Immature natural killer cell (primary cell): ENCODE results near the gene SNX6. TPM values are rescaled to one million over a fixed set of nuclear protein-coding genes. Genes with fewer than 3 reads are reported as not detected.
"Not testable (repeated sequence)": the region's sequence is repeated elsewhere in the genome, so short reads cannot be mapped to it uniquely, and the experiment has no call there.

Experiments used
- DNase-seq, 3 donors: peaks; one replicate each; pipeline ENCODE4 v3.0.0; 2022; ENCODE audit warnings: mixed read lengths in 1 of 3
- H3K27ac Mint-ChIP-seq, 6 donors: one replicate each; pipeline ENCODE4 v1.8.0; 2020; ENCODE audit warnings: mixed read lengths in 6 of 6, mild to moderate bottlenecking in 5 of 6, inconsistent platforms in 4 of 6, moderate library complexity in 3 of 6
- H3K27me3 Mint-ChIP-seq, 3 donors: one replicate each; pipeline ENCODE4 v1.8.0; 2020 to 2021; ENCODE audit warnings: low read depth in 3 of 3, mild to moderate bottlenecking in 3 of 3, mixed read lengths in 3 of 3, moderate library complexity in 3 of 3, inconsistent platforms in 1 of 3
- H3K36me3 Mint-ChIP-seq, 3 donors: one replicate each; pipeline ENCODE4 v1.8.0; 2020; ENCODE audit warnings: mixed read lengths in 3 of 3, inconsistent platforms in 2 of 3, mild to moderate bottlenecking in 2 of 3
- H3K4me1 Mint-ChIP-seq, 2 donors: one replicate each; pipeline ENCODE4 v1.8.0; 2020; ENCODE audit warnings: inconsistent platforms in 2 of 2, mild to moderate bottlenecking in 2 of 2, mixed read lengths in 2 of 2, moderate library complexity in 1 of 2
- H3K4me3 Mint-ChIP-seq, 5 donors: one replicate each; pipeline ENCODE4 v1.8.0; 2020; ENCODE audit warnings: mild to moderate bottlenecking in 5 of 5, mixed read lengths in 5 of 5, inconsistent platforms in 3 of 5, moderate library complexity in 3 of 5
- H3K9me3 Mint-ChIP-seq, 6 donors: one replicate each; pipeline ENCODE4 v1.8.0; 2020; ENCODE audit warnings: mild to moderate bottlenecking in 6 of 6, mixed read lengths in 6 of 6, inconsistent platforms in 4 of 6, moderate library complexity in 3 of 6
- polyA plus RNA-seq, 3 donors: library from polyadenylated mRNA; unstranded; fragments of 300-500 nt; fragmentation: Illumina TruSeq; gene quantifications; one replicate each; pipeline ENCODE4 v1.2.3, GENCODE V29; 2021

SNX6 gene
- polyA plus RNA-seq, 3 donors from 2014 or later: 141 to 174 (median 149) TPM

GRCh38 chr14:34571771-34572170, 58.2 kb downstream of the SNX6 start:
- no peaks in the 10 kb centered on the region for H3K9me3 Mint-ChIP-seq
- peaks cover 0 to 3% (median 0%) of the 10 kb centered on the region in 3 donors for H3K27me3 Mint-ChIP-seq
- no peak overlapping the region for H3K4me3 Mint-ChIP-seq
- no peak for DNase-seq
- peaks cover 0 to 12% (median 8%) of the 10 kb centered on the region in 3 donors for H3K36me3 Mint-ChIP-seq
- no peaks in the 10 kb centered on the region for H3K4me1 Mint-ChIP-seq
- H3K27ac Mint-ChIP-seq: no peak overlapping the region

GRCh38 chr14:34569750-34570149, 60.2 kb downstream of the SNX6 start:
- H3K27me3 Mint-ChIP-seq: peaks cover 0 to 3% (median 0%) of the 10 kb centered on the region in 3 donors
- peaks cover 0 to 12% (median 8%) of the 10 kb centered on the region in 3 donors for H3K36me3 Mint-ChIP-seq
- no peak overlapping the region for H3K27ac Mint-ChIP-seq
- H3K4me3 Mint-ChIP-seq: no peak overlapping the region
- H3K4me1 Mint-ChIP-seq: no peaks in the 10 kb centered on the region
- H3K9me3 Mint-ChIP-seq: no peaks in the 10 kb centered on the region
- DNase-seq: no peak

- Mint-ChIP-seq H3K9me3 (no peaks in the 10 kb centered on the region), H3K36me3 (peaks cover 0 to 16% (median 8%) of the 10 kb centered on the region in 3 donors), H3K27ac (no peak overlapping the region), H3K4me1 (no peaks in the 10 kb centered on the region), H3K4me3 (no peak overlapping the region), H3K27me3 (peaks cover 0 to 3% (median 0%) of the 10 kb centered on the region in 3 donors)
- DNase-seq: no peak
These were observed 61.1 kb downstream of the SNX6 start for GRCh38 chr14:34568803-34569202.

GRCh38 chr14:34562776-34563150, 67.2 kb downstream of the SNX6 start:
- H3K4me1 Mint-ChIP-seq: no peaks in the 10 kb centered on the region
- H3K36me3 Mint-ChIP-seq: peaks cover 0 to 12% (median 2%) of the 10 kb centered on the region in 3 donors
- no peak overlapping the region for H3K4me3 Mint-ChIP-seq
- peaks cover 0 to 3% (median 0%) of the 10 kb centered on the region in 3 donors for H3K27me3 Mint-ChIP-seq
- H3K9me3 Mint-ChIP-seq: no peaks in the 10 kb centered on the region
- H3K27ac Mint-ChIP-seq: no peak overlapping the region
- DNase-seq: no peak

- not testable (repeated sequence) for H3K27ac Mint-ChIP-seq, H3K27me3 Mint-ChIP-seq, DNase-seq, H3K4me1 Mint-ChIP-seq, H3K9me3 Mint-ChIP-seq, H3K36me3 Mint-ChIP-seq, H3K4me3 Mint-ChIP-seq
These were observed 67.7 kb downstream of the SNX6 start for GRCh38 chr14:34562037-34562775.

- not testable (repeated sequence) for H3K36me3 Mint-ChIP-seq, H3K4me3 Mint-ChIP-seq
- H3K4me1 Mint-ChIP-seq: peaks cover 15 to 19% of the 10 kb centered on the region in 2 donors
These were observed 73.5 kb downstream of the SNX6 start for GRCh38 chr14:34556498-34556829.

DNA sequence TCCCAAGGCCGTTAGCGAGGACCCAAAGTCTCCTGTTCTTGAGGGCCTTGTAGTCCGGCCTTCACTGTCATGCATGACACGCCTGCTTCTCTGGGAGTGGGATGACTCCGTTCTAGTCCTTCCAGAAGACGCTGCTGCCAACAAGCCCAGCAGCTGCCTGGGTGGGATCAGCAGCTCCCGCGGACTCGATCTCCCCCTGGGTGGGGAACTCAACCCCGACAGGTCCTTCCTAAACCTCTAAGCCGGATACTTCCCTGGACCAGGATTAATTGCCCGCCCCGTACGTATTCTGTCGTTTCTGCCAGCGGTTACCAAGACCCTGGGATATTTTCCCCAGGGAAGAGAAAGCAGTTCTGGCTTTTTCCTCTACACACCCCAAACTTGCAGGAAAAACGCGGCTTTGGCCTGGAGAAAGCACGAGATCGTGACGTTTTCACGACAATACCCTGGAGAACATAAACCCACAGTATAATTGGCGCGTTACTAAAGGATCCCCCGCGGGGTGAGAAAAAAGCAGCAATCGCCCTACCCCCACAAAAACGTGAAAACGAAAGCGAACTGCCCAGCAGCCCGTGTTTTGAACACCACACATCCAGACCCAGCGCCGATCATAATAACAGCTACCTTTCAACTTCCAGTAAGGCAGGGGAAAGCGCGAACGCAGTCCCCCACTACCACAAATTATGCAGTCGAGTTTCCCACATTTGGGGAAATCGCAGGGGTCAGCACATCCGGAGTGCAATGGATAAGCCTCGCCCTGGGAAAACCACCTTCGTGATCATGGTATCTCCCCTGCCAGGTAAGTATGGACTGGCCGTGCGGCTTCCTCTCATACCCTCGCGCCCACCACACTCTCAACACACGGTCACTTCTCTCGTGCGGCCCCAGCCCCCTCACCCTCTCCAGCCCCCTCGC, 74.1 kb downstream of the SNX6 start:
- not testable (repeated sequence) for DNase-seq, H3K36me3 Mint-ChIP-seq, H3K27ac Mint-ChIP-seq, H3K4me3 Mint-ChIP-seq, H3K9me3 Mint-ChIP-seq
- Mint-ChIP-seq H3K27me3 (peaks cover 0 to 16% (median 6%) of the 10 kb centered on the region in 3 donors), H3K4me1 (peaks cover 16 to 21% of the 10 kb centered on the region in 2 donors)

More at GRCh38 chr14:34556498-34556829, 73.5 kb downstream of the SNX6 start:
- not testable (repeated sequence) for DNase-seq, H3K9me3 Mint-ChIP-seq, H3K27ac Mint-ChIP-seq
- peaks cover 0 to 16% (median 6%) of the 10 kb centered on the region in 3 donors for H3K27me3 Mint-ChIP-seq

DNA sequence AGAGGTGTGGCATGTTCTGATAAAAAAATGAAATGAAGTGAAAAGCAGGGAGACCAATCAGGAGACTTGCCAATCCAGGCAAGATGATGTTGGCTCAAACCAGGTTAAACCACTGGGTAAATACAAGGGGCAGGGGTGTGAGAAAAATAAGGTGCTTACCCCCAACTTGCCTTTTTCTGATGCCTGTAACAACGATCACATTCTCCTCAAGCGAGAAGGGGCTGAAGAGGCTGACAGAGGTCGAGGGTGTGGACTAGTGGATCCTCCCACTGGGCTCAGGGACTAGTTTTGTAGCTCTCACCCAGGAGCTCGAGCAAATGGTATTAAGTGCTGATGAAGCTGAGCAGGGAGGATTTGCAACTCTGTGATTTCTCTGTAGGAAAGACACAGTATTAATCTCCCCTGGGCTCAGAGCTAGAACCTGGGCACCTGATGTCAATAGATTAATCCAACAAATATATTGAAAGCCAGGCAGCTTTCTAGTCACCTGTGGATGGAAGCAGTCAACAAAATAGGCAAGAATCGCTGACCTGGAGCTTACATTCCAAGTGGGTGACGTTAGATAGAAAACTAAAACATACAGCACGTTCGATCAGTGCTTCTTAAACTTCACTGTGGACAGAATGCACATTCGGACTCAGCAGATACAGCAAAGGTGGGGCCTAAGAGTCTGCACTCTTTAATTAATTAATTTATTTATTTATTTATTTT, 75.3 kb downstream of the SNX6 start:
- Mint-ChIP-seq H3K27me3 (peaks cover 0 to 16% (median 6%) of the 10 kb centered on the region in 3 donors), H3K4me1 (peaks cover 19 to 21% of the 10 kb centered on the region in 2 donors), H3K4me3 (peak overlapping the region; percentile 13 to 69 (median 33)), H3K36me3 (no peaks in the 10 kb centered on the region), H3K9me3 (no peaks in the 10 kb centered on the region), H3K27ac (peak overlapping the region; percentile 55 to 87 (median 80))
- peak in 1 of 3 donors; percentile 27 for DNase-seq

DNA sequence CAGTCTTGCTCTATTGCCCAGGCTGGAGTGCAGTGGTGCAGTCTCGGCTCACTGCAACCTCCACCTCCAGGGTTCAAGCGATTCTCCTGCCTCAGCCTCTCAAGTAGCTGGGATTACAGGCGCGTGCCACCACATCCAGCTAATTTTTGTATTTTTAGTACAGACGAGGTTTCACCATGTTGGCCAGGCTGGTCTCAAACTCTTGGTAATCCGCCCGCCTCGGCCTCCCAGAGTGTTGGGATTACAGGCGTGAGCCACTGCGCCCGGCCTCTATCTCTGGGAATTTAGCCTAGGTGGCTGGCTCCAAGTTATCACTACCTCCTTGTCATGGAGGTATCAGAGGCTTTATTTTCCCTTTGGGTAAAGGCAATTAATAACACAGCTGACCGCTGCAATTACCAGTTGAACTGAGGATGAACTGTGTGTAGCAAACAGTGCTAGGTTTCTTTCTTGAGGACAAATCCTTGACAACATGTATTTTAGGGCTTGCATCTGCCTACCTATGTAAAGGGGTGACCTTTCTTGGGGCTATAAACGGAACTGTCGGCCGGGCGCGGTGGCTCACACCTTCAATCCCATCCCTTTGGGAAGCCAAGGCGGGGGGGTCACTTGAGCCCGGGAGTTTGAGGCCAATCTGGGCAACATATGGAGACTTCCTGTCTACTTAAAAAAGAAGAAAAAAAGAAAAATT, 80.5 kb downstream of the SNX6 start:
- not testable (repeated sequence) for H3K4me3 Mint-ChIP-seq
- H3K27me3 Mint-ChIP-seq: peaks cover 0 to 14% (median 11%) of the 10 kb centered on the region in 3 donors

GRCh38 chr14:34548472-34548981, 81.4 kb downstream of the SNX6 start:
- Mint-ChIP-seq H3K36me3 (no peaks in the 10 kb centered on the region), H3K27ac (peak overlapping the region in 5 of 6 donors; percentile 17 to 83 (median 44)), H3K4me1 (peaks cover 7 to 12% of the 10 kb centered on the region in 2 donors), H3K9me3 (no peaks in the 10 kb centered on the region), H3K4me3 (no peak overlapping the region), H3K27me3 (peaks cover 0 to 12% (median 9%) of the 10 kb centered on the region in 3 donors)
- DNase-seq: peak in 2 of 3 donors; percentile 31 to 35

More for the DNA sequence above, 80.5 kb downstream of the SNX6 start:
- Mint-ChIP-seq H3K4me1 (peaks cover 14 to 17% of the 10 kb centered on the region in 2 donors), H3K27ac (peak overlapping the region in 3 of 6 donors; percentile 55 to 62 (median 60))
- H3K9me3 Mint-ChIP-seq, DNase-seq, H3K36me3 Mint-ChIP-seq: not testable (repeated sequence)

GRCh38 chr14:34547136-34547520, 82.8 kb downstream of the SNX6 start:
- not testable (repeated sequence) for H3K27me3 Mint-ChIP-seq, H3K4me3 Mint-ChIP-seq, DNase-seq, H3K27ac Mint-ChIP-seq, H3K9me3 Mint-ChIP-seq, H3K36me3 Mint-ChIP-seq
- peaks cover 7 to 12% of the 10 kb centered on the region in 2 donors for H3K4me1 Mint-ChIP-seq

GRCh38 chr14:34546272-34547135, 83.4 kb downstream of the SNX6 start:
- not testable (repeated sequence) for H3K27ac Mint-ChIP-seq, H3K9me3 Mint-ChIP-seq, H3K4me1 Mint-ChIP-seq, H3K27me3 Mint-ChIP-seq, DNase-seq, H3K36me3 Mint-ChIP-seq, H3K4me3 Mint-ChIP-seq
